B cell (primary cell): Measurements from ENCODE around the gene CD63.

ENCODE experiments used
- EZH2 ChIP-seq: IDR thresholded peaks from 2 replicates; pipeline ENCODE4 v1.6.1; 2012; ENCODE audit warnings: borderline replicate concordance, low read depth, mild to moderate bottlenecking, moderate library complexity, low read length; ENCODE audit not compliant: insufficient read depth, poor library complexity, severe bottlenecking
- TF ChIP-seq, protein P1 (sequence below): fragments of 200-600 bp; IDR thresholded peaks from one replicate; pipeline ENCODE4 v1.8.0; 2022; ENCODE audit warnings: antibody characterized with exemption, mild to moderate bottlenecking

DNA sequence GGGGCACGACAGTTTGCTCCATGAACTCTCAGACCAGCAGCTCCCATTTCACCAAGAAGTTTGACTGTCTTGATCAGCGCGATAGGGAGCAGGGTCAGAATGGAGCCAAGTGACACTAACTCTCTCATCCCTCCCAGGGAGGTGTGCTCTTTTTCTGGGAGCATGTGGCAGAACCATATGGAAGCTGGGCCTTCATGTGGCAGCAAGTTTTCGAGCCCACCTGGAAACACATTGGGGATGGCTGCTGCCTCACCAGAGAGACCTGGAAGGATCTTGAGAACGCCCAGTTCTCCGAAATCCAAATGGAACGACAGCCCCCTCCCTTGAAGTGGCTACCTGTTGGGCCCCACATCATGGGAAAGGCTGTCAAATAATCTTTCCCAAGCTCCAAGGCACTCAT, 45.1 kb downstream of the CD63 start:
- TF ChIP-seq, protein P1, sequence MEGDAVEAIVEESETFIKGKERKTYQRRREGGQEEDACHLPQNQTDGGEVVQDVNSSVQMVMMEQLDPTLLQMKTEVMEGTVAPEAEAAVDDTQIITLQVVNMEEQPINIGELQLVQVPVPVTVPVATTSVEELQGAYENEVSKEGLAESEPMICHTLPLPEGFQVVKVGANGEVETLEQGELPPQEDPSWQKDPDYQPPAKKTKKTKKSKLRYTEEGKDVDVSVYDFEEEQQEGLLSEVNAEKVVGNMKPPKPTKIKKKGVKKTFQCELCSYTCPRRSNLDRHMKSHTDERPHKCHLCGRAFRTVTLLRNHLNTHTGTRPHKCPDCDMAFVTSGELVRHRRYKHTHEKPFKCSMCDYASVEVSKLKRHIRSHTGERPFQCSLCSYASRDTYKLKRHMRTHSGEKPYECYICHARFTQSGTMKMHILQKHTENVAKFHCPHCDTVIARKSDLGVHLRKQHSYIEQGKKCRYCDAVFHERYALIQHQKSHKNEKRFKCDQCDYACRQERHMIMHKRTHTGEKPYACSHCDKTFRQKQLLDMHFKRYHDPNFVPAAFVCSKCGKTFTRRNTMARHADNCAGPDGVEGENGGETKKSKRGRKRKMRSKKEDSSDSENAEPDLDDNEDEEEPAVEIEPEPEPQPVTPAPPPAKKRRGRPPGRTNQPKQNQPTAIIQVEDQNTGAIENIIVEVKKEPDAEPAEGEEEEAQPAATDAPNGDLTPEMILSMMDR: no peak
- no peak for TF ChIP-seq EZH2
